GM21786 (cell line): ENCODE measurements around the gene KIR3DL1.
"Not testable (repeated sequence)": the region's sequence is repeated elsewhere in the genome, so short reads cannot be mapped to it uniquely, and the experiment has no call there.

Source experiments
- ATAC-seq: cut with Tn5 transposase; IDR thresholded peaks from one replicate; pipeline ENCODE4 v1.9.1; 2021; ENCODE audit not compliant: unreplicated experiment

The KIR3DL1 gene

GRCh38 chr19:54806516-54806838 is 9.8 kb upstream of the KIR3DL1 start:
- no peak for ATAC-seq

GRCh38 chr19:54814571-54814970 is 1.7 kb upstream of the KIR3DL1 start:
- not testable (repeated sequence) for ATAC-seq

GRCh38 chr19:54817670-54818536 is 1.6 kb downstream of the KIR3DL1 start:
- no peak for ATAC-seq

- ATAC-seq: not testable (repeated sequence)
Observed at GRCh38 chr19:54824416-54824815, 8.1 kb downstream of the KIR3DL1 start.

GRCh38 chr19:54825326-54825725 is 9.1 kb downstream of the KIR3DL1 start:
- not testable (repeated sequence) for ATAC-seq

GRCh38 chr19:54828064-54828463 is 11.8 kb downstream of the KIR3DL1 start:
- not testable (repeated sequence) for ATAC-seq

- ATAC-seq: not testable (repeated sequence)
Observed at GRCh38 chr19:54832496-54832895, 16.2 kb downstream of the KIR3DL1 start, which contains the start of gene KIR2DS4. Gene KIR2DS4 (plus strand): TSS chr19:54832676.

- ATAC-seq: not testable (repeated sequence)
Observed at GRCh38 chr19:54835126-54835525, 18.9 kb downstream of the KIR3DL1 start.

- ATAC-seq: not testable (repeated sequence)
Observed at GRCh38 chr19:54837522-54837921, 21.3 kb downstream of the KIR3DL1 start.

GRCh38 chr19:54843171-54843570 is 26.9 kb downstream of the KIR3DL1 start:
- ATAC-seq: not testable (repeated sequence)

GRCh38 chr19:54850061-54850640 is 33.9 kb downstream of the KIR3DL1 start, which contains the start of gene KIR3DL2:
Gene KIR3DL2 (plus strand): TSS chr19:54850443. CDS start chr19:54850476, 33 bp downstream.
- ATAC-seq: not testable (repeated sequence)

GRCh38 chr19:54850930-54851329 is 34.7 kb downstream of the KIR3DL1 start:
- no peak for ATAC-seq

- no peak for ATAC-seq
Observed at GRCh38 chr19:54851353-54851752, 35.1 kb downstream of the KIR3DL1 start.

- ATAC-seq: not testable (repeated sequence)
Observed at GRCh38 chr19:54855241-54855640, 39.0 kb downstream of the KIR3DL1 start.

GRCh38 chr19:54858476-54858875 is 42.2 kb downstream of the KIR3DL1 start:
- not testable (repeated sequence) for ATAC-seq

- ATAC-seq: not testable (repeated sequence)
Observed at GRCh38 chr19:54859421-54859820, 43.2 kb downstream of the KIR3DL1 start.

- not testable (repeated sequence) for ATAC-seq
Observed at GRCh38 chr19:54863459-54863858, 47.2 kb downstream of the KIR3DL1 start.

GRCh38 chr19:54871696-54872095 is 55.4 kb downstream of the KIR3DL1 start:
- ATAC-seq: no peak

GRCh38 chr19:54873990-54874389 is 57.7 kb downstream of the KIR3DL1 start, which contains the start of gene FCAR:
Gene FCAR (plus strand): TSS chr19:54874235. CDS start chr19:54874290, 55 bp downstream.
- ATAC-seq: no peak

GRCh38 chr19:54875506-54875905 is 59.2 kb downstream of the KIR3DL1 start:
- no peak for ATAC-seq

- ATAC-seq: no peak
Observed at GRCh38 chr19:54877471-54877870, 61.2 kb downstream of the KIR3DL1 start.
